Fibroblast of pulmonary artery (primary cell): ENCODE results near the gene GYS1.
A peak's percentile ranks its signal among the peaks of the same experiment; 100 is the strongest.
"Not testable (repeated sequence)": the region's sequence is repeated elsewhere in the genome, so short reads cannot be mapped to it uniquely, and the experiment has no call there.

Experiments used
- DNase-seq: peaks from one replicate; pipeline ENCODE4 v3.0.0-alpha.2; 2010; ENCODE audit warnings: low read depth
- H3K4me3 ChIP-seq: replicated peaks from 2 replicates; pipeline ENCODE4 v1.5.1; 2011; ENCODE audit warnings: low read depth, mild to moderate bottlenecking, control low read depth, low read length, moderate library complexity
- TF ChIP-seq, protein P1 (sequence below): IDR thresholded peaks from 2 replicates; pipeline ENCODE4 v1.5.1; 2011; ENCODE audit warnings: mild to moderate bottlenecking, control low read depth, low read length, inconsistent platforms; ENCODE audit errors: missing control alignments

The GYS1 gene

DNA sequence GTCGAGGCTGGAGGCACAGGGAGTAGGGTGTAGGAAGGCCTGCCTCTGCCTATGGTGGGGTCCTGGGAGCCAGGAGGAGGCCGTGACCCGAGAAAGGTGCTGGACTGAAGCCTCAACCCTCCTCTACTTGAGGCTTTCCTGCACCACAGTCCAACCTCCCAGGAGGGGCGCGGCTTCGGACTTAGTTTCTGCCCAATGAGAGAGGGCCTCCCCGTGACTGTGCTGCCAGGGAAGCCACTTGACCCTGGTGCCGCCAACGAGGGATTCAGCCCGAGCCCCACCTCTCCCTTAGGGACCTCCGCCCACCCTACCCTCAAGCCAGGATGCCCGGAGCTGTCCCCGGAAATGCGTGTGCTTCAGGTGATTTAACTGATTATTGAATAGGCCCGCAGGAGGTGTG, 31.1 kb upstream of the GYS1 start, which contains the start of gene CGB3:
Gene CGB3, minus strand, starts transcription at position 101 of the 400 bp plus-strand sequence. CDS start 362 bp downstream, outside the sequence.
- not testable (repeated sequence) for DNase-seq, H3K4me3 ChIP-seq

DNA sequence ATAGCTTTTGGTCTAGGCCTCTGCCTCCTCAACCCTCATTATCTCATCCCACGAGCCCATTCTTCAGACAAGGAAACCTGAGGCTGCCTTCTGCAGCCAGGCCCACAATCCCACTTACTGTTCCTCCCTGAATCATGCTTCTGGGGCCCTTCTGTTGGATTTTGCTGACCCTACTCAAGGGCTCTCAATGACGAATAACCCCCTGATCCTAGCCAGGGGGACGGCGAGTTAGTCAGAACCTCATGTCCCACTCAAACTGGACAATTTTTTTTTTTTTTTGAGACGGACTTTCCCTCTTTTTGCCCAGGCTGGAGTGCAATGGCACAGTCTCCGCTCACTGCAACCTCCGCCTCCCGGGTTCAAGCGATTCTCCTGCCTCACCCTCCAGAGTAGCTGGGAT, 29.0 kb upstream of the GYS1 start:
- no peak for DNase-seq
- TF ChIP-seq, protein P1, sequence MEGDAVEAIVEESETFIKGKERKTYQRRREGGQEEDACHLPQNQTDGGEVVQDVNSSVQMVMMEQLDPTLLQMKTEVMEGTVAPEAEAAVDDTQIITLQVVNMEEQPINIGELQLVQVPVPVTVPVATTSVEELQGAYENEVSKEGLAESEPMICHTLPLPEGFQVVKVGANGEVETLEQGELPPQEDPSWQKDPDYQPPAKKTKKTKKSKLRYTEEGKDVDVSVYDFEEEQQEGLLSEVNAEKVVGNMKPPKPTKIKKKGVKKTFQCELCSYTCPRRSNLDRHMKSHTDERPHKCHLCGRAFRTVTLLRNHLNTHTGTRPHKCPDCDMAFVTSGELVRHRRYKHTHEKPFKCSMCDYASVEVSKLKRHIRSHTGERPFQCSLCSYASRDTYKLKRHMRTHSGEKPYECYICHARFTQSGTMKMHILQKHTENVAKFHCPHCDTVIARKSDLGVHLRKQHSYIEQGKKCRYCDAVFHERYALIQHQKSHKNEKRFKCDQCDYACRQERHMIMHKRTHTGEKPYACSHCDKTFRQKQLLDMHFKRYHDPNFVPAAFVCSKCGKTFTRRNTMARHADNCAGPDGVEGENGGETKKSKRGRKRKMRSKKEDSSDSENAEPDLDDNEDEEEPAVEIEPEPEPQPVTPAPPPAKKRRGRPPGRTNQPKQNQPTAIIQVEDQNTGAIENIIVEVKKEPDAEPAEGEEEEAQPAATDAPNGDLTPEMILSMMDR = no peak

DNA sequence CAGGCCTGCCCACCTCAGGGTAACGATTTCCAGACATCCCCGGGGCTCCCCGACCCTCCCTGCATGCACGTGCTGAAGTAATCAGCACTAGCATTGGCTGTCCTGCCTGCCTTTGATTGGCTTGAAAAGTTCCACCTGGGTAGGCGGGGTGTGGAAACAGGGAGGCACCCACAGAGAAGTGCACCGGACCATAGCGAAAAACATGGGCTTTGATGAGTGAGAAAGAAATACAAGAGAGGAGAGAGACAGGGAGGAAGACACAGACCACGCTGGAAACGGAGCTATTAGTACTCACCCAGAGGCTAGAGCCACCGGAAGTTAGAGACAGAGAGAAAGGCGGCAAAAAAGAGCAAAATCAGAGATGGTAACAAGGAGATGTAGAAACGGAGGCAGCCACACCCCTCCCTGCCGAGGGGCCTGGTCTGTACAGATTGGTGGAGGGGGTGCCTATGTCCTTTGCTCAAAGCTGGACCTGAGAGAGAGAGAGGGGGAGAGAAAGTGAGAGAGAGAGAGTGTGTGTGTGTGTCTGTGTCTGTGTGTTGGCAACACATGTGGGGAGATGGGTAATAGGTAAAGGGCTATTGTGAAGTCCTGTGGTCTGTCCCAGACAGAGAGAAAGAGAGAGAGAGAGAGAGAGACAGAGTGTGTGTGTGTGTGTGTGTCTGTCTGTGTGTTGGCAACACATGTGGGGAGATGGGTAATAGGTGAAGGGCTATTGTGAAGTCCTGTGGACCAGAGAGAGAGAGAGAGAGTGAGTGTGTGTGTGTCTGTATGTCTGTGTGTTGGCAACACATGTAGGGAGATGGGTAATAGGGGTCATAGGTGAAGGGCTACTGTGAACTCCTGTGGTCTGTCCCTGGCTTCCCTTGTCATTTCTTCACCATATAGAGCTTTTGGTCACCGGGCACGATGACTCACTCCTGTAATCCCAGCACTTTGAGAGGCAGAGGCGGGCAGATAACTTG, 28.1 kb upstream of the GYS1 start:
- TF ChIP-seq, protein P1 = no peak
- H3K4me3 ChIP-seq = no peak overlapping the region
- DNase-seq = no peak

More for the DNA sequence above, 29.0 kb upstream of the GYS1 start:
- no peak overlapping the region for H3K4me3 ChIP-seq

DNA sequence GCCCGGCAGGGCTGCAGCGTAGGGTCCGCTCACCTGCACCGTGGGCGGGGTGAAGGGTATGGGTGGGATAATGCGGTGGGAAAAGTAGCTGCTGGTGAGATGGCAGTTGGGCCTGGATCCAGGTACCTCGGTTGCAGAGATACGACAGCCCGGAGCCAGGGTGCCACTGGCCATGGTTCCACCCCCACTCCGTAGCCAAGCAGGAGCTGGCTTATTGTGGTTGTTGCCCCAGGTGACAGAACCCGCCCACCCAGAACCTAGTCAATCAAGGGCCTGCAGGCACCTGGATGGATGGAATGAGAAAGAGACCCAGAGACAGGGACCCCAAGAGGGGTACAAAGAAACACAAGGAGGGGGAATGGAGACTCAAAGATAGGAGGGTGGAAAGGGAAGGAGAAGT, 27.2 kb upstream of the GYS1 start:
- no peak for DNase-seq

DNA sequence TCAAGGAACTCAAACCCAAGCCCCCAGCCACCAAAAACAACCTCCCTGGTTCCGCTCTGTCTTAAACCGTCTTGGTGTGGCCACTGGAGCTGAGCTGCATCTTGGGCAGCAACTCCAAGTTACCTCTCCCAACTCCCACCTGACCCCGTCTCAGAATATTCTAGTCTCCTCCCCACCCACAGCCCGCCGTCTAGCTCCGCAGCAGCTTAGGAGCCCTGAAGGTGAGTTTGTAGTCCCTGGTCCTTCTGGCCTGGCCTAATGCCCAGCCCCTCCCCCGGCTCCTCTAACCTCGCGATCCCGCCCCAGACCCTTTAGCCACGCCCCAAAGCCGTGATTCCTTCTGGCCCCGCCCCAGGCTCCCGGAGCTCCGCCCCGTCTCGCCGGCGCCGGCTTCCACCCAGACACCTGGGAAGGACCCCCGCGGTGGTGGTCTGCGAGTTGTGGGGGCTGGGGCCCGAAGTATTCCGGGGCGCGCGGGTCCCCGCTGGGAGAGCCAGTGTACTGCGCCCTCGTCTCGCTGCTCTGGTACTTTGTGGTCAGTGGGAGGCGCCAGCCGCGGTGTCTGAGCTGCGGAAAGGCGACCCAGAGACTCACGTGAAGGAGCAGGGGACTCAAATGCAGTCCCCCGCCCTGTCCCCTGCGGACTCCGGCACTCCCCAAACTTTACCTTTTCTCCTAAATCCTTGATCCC, 26.3 kb upstream of the GYS1 start:
- no peak for DNase-seq
- TF ChIP-seq, protein P1 = peak; percentile 6
- H3K4me3 ChIP-seq = peak overlapping the region; percentile 45

More for the DNA sequence above, 27.2 kb upstream of the GYS1 start:
- H3K4me3 ChIP-seq = no peak overlapping the region
- TF ChIP-seq, protein P1 = no peak

DNA sequence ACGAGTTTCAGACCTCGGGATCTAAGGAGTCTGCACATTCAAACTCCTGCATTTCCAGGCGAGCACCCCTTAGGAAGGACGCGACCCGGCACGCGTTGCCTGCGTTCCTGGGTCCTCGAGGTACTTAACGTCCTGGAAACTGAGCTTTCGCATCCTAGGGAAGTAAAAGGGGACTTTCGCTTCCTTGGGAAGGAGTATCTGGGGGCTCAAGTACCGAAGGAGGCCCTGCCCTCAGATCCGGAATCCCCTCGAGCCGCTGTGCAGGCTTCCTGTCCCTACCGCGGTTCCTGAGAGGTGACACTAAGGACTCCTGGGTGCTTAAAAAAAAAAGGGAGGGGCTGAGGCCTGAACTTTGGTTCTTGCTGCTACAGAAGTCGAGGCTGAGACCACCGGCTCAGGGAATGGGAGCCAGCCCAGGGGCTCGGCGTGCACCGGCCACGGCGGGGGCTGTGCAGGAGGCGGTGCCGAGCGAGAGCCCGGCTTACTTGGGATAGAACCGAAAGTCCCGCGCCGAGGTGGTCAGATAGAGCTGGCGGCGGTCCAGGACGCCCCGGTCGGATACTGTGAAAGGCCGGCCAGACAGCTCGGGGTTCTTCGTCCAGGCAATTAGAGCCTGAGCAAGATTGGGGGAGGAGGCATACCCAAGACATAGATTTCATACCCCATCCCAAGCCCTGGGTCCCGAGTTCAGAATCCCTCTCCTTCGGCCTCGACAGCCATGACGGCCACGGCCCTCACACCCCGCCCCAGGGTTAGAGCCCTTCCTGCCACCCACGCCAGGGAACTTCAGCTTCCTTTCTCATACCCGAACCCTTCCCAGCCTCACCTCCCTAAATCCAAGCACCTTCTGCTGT, 25.5 kb upstream of the GYS1 start:
- peak overlapping the region; percentile 45 for H3K4me3 ChIP-seq
- DNase-seq = not testable (repeated sequence)

DNA sequence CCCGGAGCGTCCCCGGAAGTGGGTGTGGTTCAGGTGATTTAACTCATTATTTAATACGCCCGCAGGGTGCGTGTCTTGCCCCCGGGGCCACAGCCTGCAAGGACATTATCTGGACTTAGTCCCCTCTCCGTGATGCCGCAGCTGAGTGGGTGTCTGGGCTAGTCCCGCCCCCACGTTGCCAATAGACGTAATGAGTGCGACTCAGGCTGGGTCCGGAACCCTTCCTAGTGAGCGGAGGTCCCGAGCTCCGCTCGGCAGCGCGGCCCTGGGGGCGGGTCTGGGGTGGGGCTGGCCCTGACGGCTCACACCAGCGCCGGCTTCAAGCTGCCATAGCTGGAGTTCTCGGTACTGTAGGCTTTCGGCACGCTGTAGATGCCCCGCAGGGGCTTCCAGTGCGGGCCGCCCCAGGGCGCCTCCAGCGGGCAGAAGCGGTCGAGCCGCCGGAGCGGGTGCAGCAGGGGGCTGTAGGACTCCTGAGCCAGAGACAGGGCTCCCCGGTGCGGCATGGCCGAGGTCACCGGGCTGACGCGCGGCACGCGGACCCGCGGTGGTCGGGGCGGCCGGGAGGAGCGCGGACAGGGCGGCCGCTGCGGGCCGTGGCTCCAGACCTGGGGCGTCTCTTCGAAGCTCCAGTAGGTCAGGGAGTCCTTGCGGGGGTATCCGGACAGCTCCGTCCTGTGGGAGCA, 24.7 kb upstream of the GYS1 start:
- TF ChIP-seq, protein P1 = peak; percentile 48
- peak overlapping the region; percentile 44 for H3K4me3 ChIP-seq
- peak; percentile 49 for DNase-seq
